Neural cell (in vitro differentiated cells): Measurements from ENCODE around the gene CEMIP2. TPM values are rescaled to one million over a fixed set of nuclear protein-coding genes. Genes with fewer than 3 reads are reported as not detected.

Source experiments
- H2AFZ ChIP-seq: fragments of 200-600, 300-800 bp; sonication (generic), shearing (Covaris generic); 2 replicates; pipeline ENCODE4 v1.6.0; 2014; ENCODE audit warnings: low read depth, mild to moderate bottlenecking, antibody characterized with exemption, low read length, moderate library complexity
- H3F3A ChIP-seq: fragments of 200-600 bp; shearing (Covaris generic); 2 replicates; pipeline ENCODE4 v1.6.1; 2016; ENCODE audit warnings: mild to moderate bottlenecking, moderate library complexity, mixed read lengths, antibody characterized with exemption, low read length; ENCODE audit not compliant: insufficient read depth, poor library complexity, severe bottlenecking
- H3K27ac ChIP-seq: fragments of 200-600, 300-800 bp; sonication (generic), shearing (Covaris generic); 2 replicates; pipeline ENCODE4 v1.5.1; 2014; ENCODE audit warnings: mild to moderate bottlenecking, low read length, moderate library complexity
- H3K27me3 ChIP-seq: fragments of 300-800, 200-600 bp; sonication (generic), shearing (Covaris generic); 2 replicates; pipeline ENCODE4 v1.6.0; 2014; ENCODE audit warnings: mild to moderate bottlenecking, low read depth, low read length, moderate library complexity; ENCODE audit not compliant: insufficient read depth
- H3K36me3 ChIP-seq: fragments of 300-800, 200-600 bp; sonication (generic), shearing (Covaris generic); 2 replicates; pipeline ENCODE4 v1.5.1; 2014; ENCODE audit warnings: mild to moderate bottlenecking, antibody characterized with exemption, low read length, moderate library complexity; ENCODE audit not compliant: insufficient read depth
- H3K4me2 ChIP-seq: fragments of 300-800, 200-600 bp; sonication (generic), shearing (Covaris generic); 2 replicates; pipeline ENCODE4 v1.6.0; 2014; ENCODE audit warnings: mild to moderate bottlenecking, low read length
- H3K4me3 ChIP-seq: fragments of 300-800, 200-600 bp; sonication (generic), shearing (Covaris generic); 2 replicates; pipeline ENCODE4 v1.5.1; 2014; ENCODE audit warnings: mild to moderate bottlenecking, low read length, moderate library complexity
- H3K79me2 ChIP-seq: fragments of 200-600 bp; shearing (Covaris generic); replicated peaks from 2 replicates; pipeline ENCODE4 v1.6.0; 2014; ENCODE audit warnings: mild to moderate bottlenecking, low read length, moderate library complexity; ENCODE audit not compliant: insufficient read depth
- H3K9ac ChIP-seq: fragments of 300-800, 200-600 bp; sonication (generic), shearing (Covaris generic); 2 replicates; pipeline ENCODE4 v1.6.1; 2016; ENCODE audit warnings: mild to moderate bottlenecking, low read length, mixed read lengths
- H3K9me2 ChIP-seq: fragments of 200-600 bp; shearing (Covaris generic); 2 replicates; pipeline ENCODE4 v1.6.1; 2016; ENCODE audit warnings: mild to moderate bottlenecking, low read length, mixed read lengths; ENCODE audit not compliant: insufficient read depth
- H3K9me3 ChIP-seq: fragments of 200-600, 300-800 bp; sonication (generic), shearing (Covaris generic); 2 replicates; pipeline ENCODE4 v1.6.1; 2016; ENCODE audit warnings: mild to moderate bottlenecking, mixed run types, low read length, moderate library complexity, mixed read lengths
- H4K20me1 ChIP-seq: fragments of 200-600 bp; shearing (Covaris generic); 2 replicates; pipeline ENCODE4 v1.6.1; 2016; ENCODE audit warnings: mild to moderate bottlenecking, mixed run types; ENCODE audit not compliant: insufficient read depth
- CTCF ChIP-seq: fragments of 450-650 bp; IDR thresholded peaks from 2 replicates; pipeline ENCODE4 v1.5.1; 2014; ENCODE audit warnings: antibody characterized with exemption, mild to moderate bottlenecking, moderate library complexity; ENCODE audit not compliant: poor library complexity, severe bottlenecking
- EP300 ChIP-seq: fragments of 450-650 bp; conservative IDR thresholded peaks from 2 replicates; pipeline ENCODE4 v1.6.1; 2014; ENCODE audit warnings: antibody characterized with exemption, mild to moderate bottlenecking, moderate library complexity; ENCODE audit not compliant: poor library complexity, severe bottlenecking
- EZH2 ChIP-seq: fragments of 200-600, 300-800 bp; shearing (Covaris generic), sonication (generic); IDR thresholded peaks from 2 replicates; pipeline ENCODE4 v1.6.1; 2014; ENCODE audit warnings: antibody characterized with exemption, low read length, borderline replicate concordance, mild to moderate bottlenecking; ENCODE audit not compliant: insufficient read depth, poor library complexity, severe bottlenecking
- MXI1 ChIP-seq: fragments of 450-650 bp; conservative IDR thresholded peaks from 2 replicates; pipeline ENCODE4 v1.6.1; 2014; ENCODE audit warnings: antibody characterized with exemption, mild to moderate bottlenecking; ENCODE audit not compliant: poor library complexity, severe bottlenecking
- POLR2AphosphoS5 ChIP-seq: IDR thresholded peaks from 2 replicates; pipeline ENCODE4 v1.6.1; 2012
- RAD21 ChIP-seq: fragments of 450-650 bp; conservative IDR thresholded peaks from 2 replicates; pipeline ENCODE4 v1.6.1; 2014; ENCODE audit warnings: antibody characterized with exemption, mild to moderate bottlenecking, moderate library complexity
- REST ChIP-seq: IDR thresholded peaks from 2 replicates; pipeline ENCODE4 v1.6.1; 2012; ENCODE audit warnings: borderline replicate concordance
- SMC3 ChIP-seq: fragments of 450-650 bp; conservative IDR thresholded peaks from 2 replicates; pipeline ENCODE4 v1.6.1; 2014; ENCODE audit warnings: antibody characterized with exemption, mild to moderate bottlenecking, moderate library complexity; ENCODE audit not compliant: poor library complexity
- TAF1 ChIP-seq: IDR thresholded peaks from 2 replicates; pipeline ENCODE4 v1.6.1; 2012; ENCODE audit warnings: low read depth
- polyA plus RNA-seq: library from polyadenylated mRNA; depleted of rRNA; stranded (reverse); fragments of >200 nt; gene quantifications from 2 replicates; pipeline ENCODE4 v1.2.3, GENCODE V29; 2014

Gene CEMIP2
- polyA plus RNA-seq, 1 donor from 2014 or later = 11.3 TPM

GRCh38 chr9:71814815-71815214 lies 46.5 kb upstream of the CEMIP2 start:
- no peak overlapping the region for H3K27ac ChIP-seq
- TF ChIP-seq POLR2AphosphoS5 (no peak), SMC3 (no peak), EP300 (no peak), MXI1 (no peak), REST (no peak), TAF1 (no peak), EZH2 (no peak), CTCF (no peak), RAD21 (no peak)
- H3K9me2 ChIP-seq = no peaks in the 10 kb centered on the region
- H4K20me1 ChIP-seq = no peaks in the 10 kb centered on the region
- H3F3A ChIP-seq = no peaks in the 10 kb centered on the region
- H2AFZ ChIP-seq = no peak overlapping the region
- H3K4me3 ChIP-seq = no peak overlapping the region
- H3K9ac ChIP-seq = no peak overlapping the region
- H3K79me2 ChIP-seq = no peaks in the 10 kb centered on the region
- no peak overlapping the region for H3K4me2 ChIP-seq
- H3K36me3 ChIP-seq = no peaks in the 10 kb centered on the region
- no peaks in the 10 kb centered on the region for H3K27me3 ChIP-seq
- H3K9me3 ChIP-seq = no peaks in the 10 kb centered on the region

- no peak overlapping the region for H3K27ac ChIP-seq
- H3F3A ChIP-seq = no peaks in the 10 kb centered on the region
- no peaks in the 10 kb centered on the region for H3K79me2 ChIP-seq
- H3K36me3 ChIP-seq = no peaks in the 10 kb centered on the region
- no peaks in the 10 kb centered on the region for H4K20me1 ChIP-seq
- no peak overlapping the region for H3K4me2 ChIP-seq
- H3K27me3 ChIP-seq = no peaks in the 10 kb centered on the region
- no peaks in the 10 kb centered on the region for H3K9me3 ChIP-seq
- no peak overlapping the region for H2AFZ ChIP-seq
- no peak for TF ChIP-seq EP300
- TF ChIP-seq MXI1 = no peak
- TF ChIP-seq SMC3 = no peak
- TF ChIP-seq CTCF = no peak
- TF ChIP-seq POLR2AphosphoS5 = no peak
- TF ChIP-seq REST = no peak
- no peak for TF ChIP-seq RAD21
- TF ChIP-seq TAF1 = no peak
- no peak for TF ChIP-seq EZH2
- H3K9ac ChIP-seq = no peak overlapping the region
- H3K4me3 ChIP-seq = no peak overlapping the region
- no peaks in the 10 kb centered on the region for H3K9me2 ChIP-seq
These were observed 45.9 kb upstream of the CEMIP2 start for GRCh38 chr9:71814226-71814625.
